Omental fat pad (tissue), 4 donors: ENCODE data around the gene NLK. TPM values are rescaled to one million over a fixed set of nuclear protein-coding genes. Genes with fewer than 3 reads are reported as not detected.

Source experiments
- ATAC-seq: fragments of 150-250 bp; one replicate; pipeline ENCODE4 v1.9.1; 2016; ENCODE audit warnings: mild to moderate bottlenecking, moderate library complexity; ENCODE audit not compliant: low FRiP score
- DNase-seq: peaks from one replicate; pipeline ENCODE4 v3.0.0-alpha.2; 2019; ENCODE audit warnings: low spot score
- CTCF ChIP-seq, 3 donors: fragments of 450-650 bp; IDR thresholded peaks; one replicate each; pipeline ENCODE4 v1.5.1; 2016 to 2017; ENCODE audit warnings: antibody characterized with exemption in 3 of 3, mild to moderate bottlenecking in 3 of 3, moderate library complexity in 2 of 3
- total RNA-seq, 4 donors: library from RNA; depleted of rRNA; stranded (reverse); fragments of >200 nt; gene quantifications; one replicate each; pipeline ENCODE4 v1.1.0, GENCODE V29; 2016

Gene NLK
- total RNA-seq, 4 donors from 2014 or later = 15.9 to 32.5 (median 25.0) TPM

- no peak for TF ChIP-seq CTCF (IDR thresholded peaks at IDR 0.05)
- ATAC-seq (no peak), DNase-seq (no peak)
Measured at GRCh38 chr17:28055546-28056275, 13.2 kb downstream of the NLK start.

DNA sequence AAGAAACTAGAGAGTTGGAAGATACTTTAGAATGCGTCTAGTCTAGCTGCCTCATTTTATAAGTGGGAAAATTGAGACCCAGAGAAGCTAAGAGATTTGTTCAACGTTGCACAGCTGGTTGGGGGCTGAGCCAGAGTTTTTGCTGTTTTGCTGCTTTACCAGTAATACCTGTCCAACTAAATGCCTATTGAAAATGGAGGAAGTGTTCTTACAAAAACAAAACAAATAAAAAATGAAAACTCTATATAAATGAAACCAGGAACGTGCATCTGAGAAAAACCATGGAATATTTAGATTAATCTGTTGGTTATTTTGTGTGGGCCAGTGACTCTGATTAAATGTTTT, 13.8 kb downstream of the NLK start:
- no peak for ATAC-seq
- no peak for TF ChIP-seq CTCF (IDR thresholded peaks at IDR 0.05)
- no peak for DNase-seq

GRCh38 chr17:28057731-28058246, 15.3 kb downstream of the NLK start:
- ATAC-seq (no peak), DNase-seq (no peak)
- no peak for TF ChIP-seq CTCF (IDR thresholded peaks at IDR 0.05)

GRCh38 chr17:28059675-28060074, 17.2 kb downstream of the NLK start:
- no peak for DNase-seq
- no peak for ATAC-seq
- TF ChIP-seq CTCF (IDR thresholded peaks at IDR 0.05) = no peak

DNA sequence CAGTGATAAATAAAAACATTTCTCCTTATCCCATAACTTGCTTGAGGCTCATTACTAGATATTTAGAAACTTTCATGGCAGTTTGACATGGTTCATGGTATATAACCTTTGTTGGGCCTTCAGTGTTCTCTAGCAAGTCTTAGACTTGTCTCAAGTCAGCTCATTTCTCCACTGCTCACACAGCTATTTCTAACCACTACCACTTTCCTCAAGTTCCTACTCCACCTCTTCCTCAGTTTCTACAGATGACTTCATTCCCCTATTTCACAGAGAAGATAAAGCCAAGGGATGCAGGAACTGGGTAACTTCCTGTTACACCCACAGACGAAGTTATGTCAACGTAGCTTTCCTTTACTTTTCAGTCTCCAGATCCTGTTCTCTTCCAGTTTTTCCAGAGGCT, 23.2 kb downstream of the NLK start:
- TF ChIP-seq CTCF (IDR thresholded peaks at IDR 0.05) = no peak
- no peak for DNase-seq
- no peak for ATAC-seq

DNA sequence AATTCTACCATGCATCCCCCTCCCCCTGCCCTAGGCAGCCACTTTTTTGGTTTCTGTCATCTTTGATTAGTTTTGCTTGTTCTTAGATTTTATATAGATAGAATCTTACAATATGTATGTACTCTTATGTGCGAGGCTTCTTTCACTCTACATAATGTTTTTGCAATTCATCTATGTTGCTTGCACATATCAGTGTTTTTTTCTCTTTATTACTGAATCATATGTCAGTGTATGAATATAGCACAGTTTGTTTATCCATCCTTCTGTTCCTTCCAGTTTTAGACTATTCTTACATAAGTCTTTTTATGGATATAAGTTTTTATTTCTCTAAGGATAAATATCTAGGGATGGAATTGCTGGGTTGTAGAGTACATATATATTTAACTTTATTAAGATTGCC, 26.6 kb downstream of the NLK start:
- DNase-seq = no peak
- no peak for ATAC-seq
- no peak for TF ChIP-seq CTCF (IDR thresholded peaks at IDR 0.05)

GRCh38 chr17:28071179-28071578, 28.7 kb downstream of the NLK start:
- ATAC-seq (no peak), DNase-seq (no peak)
- TF ChIP-seq CTCF (IDR thresholded peaks at IDR 0.05) = no peak
